Inferior parietal cortex (tissue), 1 donor: Measurements from ENCODE around the gene RPS25.
"Not testable (repeated sequence)": the region's sequence is repeated elsewhere in the genome, so short reads cannot be mapped to it uniquely, and the experiment has no call there.

Experiments
- DNase-seq: peaks from one replicate; pipeline ENCODE4 v3.0.0-alpha.2; 2016; ENCODE audit errors: extremely low spot score

The RPS25 gene

DNA sequence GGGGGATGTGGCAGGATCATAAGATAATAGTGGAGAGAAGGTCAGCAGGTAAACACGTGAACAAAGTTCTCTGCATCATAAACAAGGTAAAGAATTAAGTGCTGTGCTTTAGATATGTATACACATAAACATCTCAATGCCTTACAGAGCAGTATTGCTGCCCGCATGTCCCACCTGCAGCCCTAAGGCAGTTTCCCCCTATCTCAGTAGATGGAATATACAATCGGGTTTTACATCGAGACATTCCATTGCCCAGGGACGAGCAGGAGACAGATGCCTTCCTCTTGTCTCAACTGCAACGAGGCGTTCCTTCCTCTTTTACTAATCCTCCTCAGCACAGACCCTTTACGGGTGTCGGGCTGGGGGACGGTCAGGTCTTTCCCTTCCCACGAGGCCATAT lies 21.3 kb upstream of the RPS25 start:
- not testable (repeated sequence) for DNase-seq

DNA sequence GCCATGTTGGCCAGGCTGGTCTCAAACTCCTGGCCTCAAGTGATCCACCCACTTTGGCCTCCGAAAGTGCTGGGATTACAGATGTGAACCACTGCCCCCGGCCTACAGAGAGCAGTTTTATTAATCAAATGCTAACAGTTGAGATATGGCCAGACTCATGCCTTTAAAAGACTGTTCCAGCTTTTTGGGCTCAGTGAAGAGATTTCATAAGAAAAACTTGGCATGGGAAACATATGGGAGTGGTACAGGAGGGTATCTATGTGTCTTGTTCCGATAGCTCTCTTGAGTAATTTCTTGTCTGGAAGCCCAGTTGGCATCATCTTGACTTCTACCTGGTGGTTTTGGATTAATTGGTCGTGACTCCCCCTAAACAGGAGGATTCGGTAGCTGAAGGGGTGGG lies 20.7 kb upstream of the RPS25 start:
- DNase-seq: no peak

DNA sequence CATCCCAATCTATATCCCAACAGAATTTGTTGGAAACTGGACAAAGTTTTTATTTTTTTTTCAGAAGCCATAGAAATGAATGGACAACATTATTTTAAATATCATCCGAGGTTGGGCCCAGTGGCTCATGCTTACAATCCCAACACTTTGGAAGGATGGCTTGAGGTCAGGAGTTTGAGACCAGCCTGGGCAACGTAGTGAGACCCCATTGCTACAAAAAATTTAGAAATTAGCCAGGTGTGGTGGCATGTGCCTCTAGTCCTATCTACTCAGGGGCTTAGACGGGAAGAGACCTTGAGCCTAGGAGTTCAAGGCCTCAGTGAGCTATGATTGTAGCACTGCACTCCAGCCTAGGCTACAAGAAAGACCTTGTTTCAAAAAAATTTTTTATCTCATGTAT lies 16.7 kb upstream of the RPS25 start:
- no peak for DNase-seq

- DNase-seq: not testable (repeated sequence)
Observed at GRCh38 chr11:119033421-119033820, 15.3 kb upstream of the RPS25 start.

DNA sequence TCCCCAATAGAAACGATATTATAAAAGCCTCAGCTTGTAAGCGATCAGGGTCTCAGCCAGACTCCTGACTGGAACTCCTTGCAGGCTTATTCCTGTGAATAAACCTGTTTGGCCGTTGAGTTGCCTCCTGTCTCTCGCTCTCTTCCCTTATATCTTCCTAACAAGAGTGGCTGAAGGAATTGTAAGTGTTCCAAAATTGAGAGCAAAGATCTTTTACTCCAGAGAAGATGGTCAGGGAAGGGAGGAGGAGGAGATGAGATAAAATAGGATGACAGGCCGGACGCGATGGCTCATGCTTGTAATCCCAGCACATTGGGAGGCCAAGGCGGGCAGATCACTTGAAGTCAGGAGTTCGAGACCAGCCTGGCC lies 13.8 kb upstream of the RPS25 start:
- no peak for DNase-seq

- peak; percentile 97 for DNase-seq
Observed at GRCh38 chr11:119030329-119031047, 12.3 kb upstream of the RPS25 start, which contains the start of gene SLC37A4. Gene SLC37A4, minus strand, starts transcription at chr11:119030877.

DNA sequence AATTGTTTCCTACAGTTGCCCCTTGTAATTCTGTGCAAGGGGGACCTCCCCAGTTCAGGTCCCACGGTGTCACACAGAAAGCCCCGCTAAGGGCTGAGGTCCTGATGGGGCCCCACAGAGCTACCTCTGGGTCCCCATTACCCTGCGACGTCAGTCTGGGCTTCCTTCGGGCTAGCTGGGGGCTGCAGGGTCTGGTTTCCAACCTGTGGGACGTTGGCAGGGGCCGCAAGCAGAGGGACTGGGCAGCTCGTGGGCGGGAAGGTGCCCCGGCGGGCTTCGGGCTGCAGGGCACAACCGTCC lies 11.8 kb upstream of the RPS25 start:
- no peak for DNase-seq

GRCh38 chr11:119029340-119030028 lies 11.3 kb upstream of the RPS25 start:
- peak; percentile 20 for DNase-seq

GRCh38 chr11:119029069-119029339 lies 10.9 kb upstream of the RPS25 start:
- DNase-seq: no peak

GRCh38 chr11:119028346-119029068 lies 10.4 kb upstream of the RPS25 start:
- DNase-seq: no peak

DNA sequence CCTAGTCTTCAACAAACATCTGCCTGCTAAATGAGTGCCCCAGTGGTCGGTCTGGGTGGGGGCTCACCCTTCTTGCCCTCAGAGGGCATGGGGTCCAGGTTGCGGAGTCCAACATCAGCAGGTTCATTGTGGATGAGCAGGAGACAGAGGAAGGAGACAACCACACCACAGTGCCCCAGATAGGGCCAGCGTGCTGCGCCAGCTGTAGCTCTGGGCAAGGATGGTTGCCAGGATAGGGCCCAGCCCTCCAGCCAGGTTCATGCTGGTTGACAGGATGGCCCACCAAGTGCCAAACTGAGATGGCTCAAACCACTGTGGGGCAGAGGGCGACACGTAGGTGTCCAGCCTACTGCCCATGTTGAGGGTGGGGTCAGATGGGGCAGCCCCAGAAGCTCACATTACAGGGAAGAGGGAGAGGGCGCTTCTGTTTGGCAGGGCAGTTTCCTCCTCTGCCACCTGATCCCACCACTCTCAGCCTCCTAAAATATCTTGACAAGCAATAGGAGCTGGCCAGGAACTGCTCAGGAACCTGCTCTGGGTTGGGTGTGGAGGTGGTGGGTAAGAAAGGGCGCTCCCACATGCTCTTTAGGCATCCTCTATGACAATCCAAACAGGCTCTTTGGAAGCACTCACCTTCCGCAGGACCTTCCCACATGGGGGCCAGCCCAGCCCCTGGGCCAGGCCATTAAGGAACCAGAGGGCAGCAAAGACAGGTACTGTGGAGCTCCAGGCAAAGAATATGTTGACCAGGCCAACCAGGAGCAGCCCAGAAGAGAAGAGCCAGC lies 9.6 kb upstream of the RPS25 start:
- DNase-seq: no peak

DNA sequence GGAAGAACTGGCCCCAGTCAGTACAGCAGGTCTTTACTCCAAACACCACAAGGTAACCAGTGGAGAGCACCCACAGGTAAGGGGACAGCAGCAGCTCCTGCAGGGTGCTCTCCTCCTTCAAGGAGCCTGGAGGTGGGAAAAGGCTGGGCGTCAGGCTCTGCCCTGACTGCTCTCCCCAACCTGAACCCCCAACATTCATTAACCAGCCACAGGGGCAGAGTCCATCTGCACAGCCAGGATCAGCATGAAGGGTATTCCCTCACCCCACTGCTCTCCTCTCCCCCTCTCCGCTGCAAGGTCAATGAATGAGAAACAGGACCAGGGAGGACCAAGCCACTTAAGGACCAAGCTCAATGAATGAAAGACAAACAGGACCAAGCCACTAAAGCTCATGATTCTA lies 8.8 kb upstream of the RPS25 start:
- no peak for DNase-seq

DNA sequence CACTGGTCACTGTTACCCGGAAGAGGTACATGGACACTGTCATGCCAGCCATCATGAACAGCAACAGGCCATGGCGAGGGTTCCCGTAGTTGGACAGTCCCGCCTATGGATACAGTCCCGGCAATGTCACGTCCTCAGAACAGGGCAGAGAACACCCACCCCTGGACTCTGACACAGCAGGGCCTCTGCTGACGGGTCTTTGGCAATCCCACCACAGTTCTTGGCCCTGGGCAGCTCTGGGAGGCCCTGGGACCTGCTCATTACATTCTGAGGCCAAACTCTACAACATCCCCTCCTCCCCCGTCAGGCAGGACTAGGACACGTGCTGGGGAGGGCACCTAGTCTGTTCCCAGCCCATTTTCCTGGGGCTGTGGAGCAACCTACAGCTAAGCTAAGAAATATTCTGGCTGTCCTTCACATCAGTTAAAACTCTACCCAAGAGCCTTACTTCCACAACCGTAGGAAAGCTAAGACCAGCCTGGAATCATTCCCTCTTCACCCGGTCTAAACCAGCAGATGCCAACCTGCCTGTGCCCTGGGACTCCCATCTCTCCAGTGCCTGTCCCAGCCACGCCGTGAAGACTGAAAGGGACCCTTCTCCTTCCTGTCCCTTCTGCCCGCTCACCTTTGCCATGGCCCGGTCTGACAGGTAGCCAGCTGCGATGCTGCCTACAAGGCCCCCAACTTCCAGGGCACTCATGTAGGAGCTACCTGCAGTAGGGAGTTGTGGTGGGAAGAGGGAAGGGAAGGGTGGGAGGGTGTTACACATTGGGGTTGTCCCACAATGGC lies 8.0 kb upstream of the RPS25 start:
- DNase-seq: no peak

- DNase-seq: no peak
Observed at GRCh38 chr11:119025541-119025940, 7.4 kb upstream of the RPS25 start.

GRCh38 chr11:119025099-119025473 lies 6.9 kb upstream of the RPS25 start:
- DNase-seq: no peak

DNA sequence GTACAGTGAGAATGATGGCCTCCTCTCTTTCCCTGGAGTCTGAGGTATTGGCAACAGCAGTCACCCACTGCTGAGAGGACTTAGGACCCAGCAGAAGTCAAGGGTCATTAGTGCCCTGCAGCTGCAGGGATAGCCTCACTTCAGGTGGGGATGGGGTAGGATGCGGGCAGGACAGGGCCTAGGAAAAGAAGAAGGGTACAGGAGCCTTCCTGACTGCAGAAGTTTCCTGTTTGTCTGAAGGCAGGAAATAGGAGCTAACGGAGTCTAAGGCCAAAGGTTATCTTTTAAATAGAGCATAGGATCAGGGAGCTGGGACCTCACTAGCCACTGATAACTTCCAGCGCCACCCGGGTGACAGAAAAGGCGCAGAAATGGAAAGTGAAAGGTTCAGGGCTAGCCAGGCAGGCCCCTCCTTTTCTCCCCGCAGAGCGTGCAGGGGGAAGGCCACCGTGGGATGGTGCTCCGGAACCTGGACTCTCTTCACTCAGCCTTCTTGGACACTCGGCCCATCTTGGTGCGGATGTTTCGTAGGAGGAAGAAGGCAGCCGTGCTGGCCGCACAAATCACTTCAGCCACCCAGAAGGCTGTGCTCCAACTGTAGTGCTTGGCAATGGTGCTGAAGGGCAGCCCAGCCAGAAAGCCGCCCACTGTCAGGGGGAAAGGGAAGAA lies 6.4 kb upstream of the RPS25 start:
- no peak for DNase-seq

DNA sequence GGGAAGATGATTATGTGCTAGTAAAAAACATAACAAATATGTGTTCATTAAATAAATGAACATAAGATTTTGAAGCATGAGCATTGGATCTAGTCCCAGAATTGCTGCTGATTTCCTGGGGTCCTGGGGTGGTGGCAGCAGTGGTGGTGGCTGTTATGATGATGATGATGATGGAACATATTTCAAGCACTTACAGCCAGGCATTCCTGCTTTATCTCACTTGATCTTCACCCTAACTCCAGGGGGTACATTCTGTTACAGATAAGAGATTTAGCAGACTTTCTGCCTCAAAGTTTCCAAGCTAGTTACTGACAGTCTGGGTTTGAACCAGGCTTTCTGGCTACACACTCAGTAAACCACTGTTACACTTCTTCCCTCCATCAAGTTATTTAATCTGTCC lies 5.6 kb upstream of the RPS25 start:
- DNase-seq: no peak

- no peak for DNase-seq
Observed at GRCh38 chr11:119021631-119022030, 3.5 kb upstream of the RPS25 start.

DNA sequence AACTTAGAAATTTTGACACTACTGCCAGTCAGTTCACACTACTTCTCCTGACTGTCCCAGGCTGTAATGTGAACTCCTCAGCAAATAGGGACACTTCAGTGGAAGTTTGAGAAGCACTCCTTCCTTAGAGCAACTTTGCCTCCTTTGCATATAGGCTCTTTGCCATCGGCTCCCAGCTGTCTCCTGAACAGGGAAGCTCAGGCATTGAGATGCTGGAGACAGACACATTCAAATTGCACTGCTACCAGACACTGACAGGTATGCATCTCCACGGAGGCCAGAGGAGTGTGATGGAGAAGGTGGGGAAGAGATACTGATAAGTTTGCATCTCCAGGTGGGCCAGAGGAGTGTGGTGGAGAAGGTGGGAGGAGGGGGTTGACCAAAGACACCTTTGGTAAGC lies 1.9 kb upstream of the RPS25 start:
- DNase-seq: no peak

GRCh38 chr11:119017377-119017776 lies 766 bp downstream of the RPS25 start:
- DNase-seq: not testable (repeated sequence)
